ELR (cell line): ENCODE data around the gene F8.
"Not testable (repeated sequence)": the region's sequence is repeated elsewhere in the genome, so short reads cannot be mapped to it uniquely, and the experiment has no call there.

ENCODE experiments used
- DNase-seq: peaks from one replicate; pipeline ENCODE4 v3.0.0-alpha.2; 2015; ENCODE audit warnings: low read depth

F8 gene

GRCh38 chrX:154873329-154873728 is 149.2 kb downstream of the F8 start:
- DNase-seq = no peak

GRCh38 chrX:154868522-154868921 is 154.0 kb downstream of the F8 start:
- not testable (repeated sequence) for DNase-seq

GRCh38 chrX:154855256-154855655 is 167.3 kb downstream of the F8 start:
- no peak for DNase-seq

GRCh38 chrX:154850957-154851611 is 171.4 kb downstream of the F8 start:
- DNase-seq = no peak

- DNase-seq = peak; percentile 67
Measured at GRCh38 chrX:154840856-154841255, 181.7 kb downstream of the F8 start.

DNA sequence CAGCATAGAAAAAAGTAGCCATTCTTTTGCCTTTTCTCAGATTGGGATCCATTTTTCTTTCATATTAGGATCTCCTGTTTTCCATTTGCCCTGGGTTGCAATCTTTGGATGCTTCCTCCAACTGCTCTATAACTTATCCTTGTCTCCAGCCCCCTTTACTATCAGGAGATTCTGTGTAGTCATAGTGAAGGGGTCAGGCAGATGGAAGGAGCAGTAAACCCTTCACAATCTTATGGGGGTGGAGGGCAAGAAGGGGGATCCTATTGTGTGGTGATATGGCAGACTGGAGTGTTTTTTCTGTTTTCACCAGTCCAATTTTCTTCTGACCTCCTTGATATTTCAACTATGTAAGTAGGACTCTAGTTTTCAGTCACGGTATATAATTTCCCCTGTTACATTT is 186.4 kb downstream of the F8 start:
- DNase-seq = no peak

- DNase-seq = no peak
Measured at GRCh38 chrX:154834562-154834961, 188.0 kb downstream of the F8 start, which contains the start of gene SMIM9. Gene SMIM9 (minus strand): TSS chrX:154834662. CDS start chrX:154830856, 3,806 bp downstream.

DNA sequence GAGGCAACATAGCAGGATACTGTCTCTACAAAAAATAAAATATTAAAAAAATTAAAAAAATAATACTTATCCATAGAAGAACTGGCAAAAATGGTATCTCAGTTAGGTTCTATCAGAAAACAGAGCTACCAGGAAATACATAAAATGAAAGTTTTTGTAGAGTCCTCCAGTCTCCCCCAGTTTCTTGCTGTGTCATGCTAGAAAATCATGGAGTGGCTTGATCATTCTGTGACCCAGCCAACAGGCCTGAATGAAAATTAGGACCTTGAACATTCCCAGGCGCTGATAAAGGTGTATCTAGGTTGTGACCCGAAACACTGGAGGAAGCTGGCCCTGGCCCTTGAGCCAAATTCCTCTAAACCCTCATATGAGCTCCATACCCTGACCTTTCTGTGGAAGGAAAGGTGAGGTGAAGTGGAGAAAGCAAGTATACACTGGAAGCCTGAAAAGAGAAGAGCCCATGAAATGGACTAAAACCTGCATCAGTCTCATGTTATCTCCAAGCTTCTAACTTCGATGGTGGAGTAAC is 188.7 kb downstream of the F8 start:
- DNase-seq = no peak

DNA sequence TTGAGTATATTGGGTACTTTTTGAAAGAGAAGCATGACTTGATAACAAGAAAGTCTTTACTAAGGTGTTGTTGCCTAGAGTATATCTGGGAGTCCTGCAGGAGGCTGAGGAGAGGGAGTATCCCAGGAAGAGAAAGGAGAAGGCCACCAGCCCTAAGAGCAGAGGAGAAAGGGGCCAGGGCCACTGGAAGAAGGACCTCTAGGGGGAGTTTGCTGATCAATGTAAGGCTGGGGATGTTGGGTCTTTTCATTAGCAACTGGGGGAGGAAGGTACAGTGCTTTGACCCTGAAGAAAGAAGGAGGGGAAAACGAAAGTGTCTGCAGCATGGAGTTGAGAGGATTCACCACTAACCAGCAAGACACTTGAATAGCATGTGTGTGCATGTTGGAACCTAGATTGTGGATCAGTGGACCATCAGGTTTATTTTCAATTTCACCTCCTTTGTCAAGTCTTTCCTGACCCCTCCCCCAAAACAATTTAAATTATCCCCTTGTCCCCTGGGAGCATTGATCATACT is 192.5 kb downstream of the F8 start:
- no peak for DNase-seq

DNA sequence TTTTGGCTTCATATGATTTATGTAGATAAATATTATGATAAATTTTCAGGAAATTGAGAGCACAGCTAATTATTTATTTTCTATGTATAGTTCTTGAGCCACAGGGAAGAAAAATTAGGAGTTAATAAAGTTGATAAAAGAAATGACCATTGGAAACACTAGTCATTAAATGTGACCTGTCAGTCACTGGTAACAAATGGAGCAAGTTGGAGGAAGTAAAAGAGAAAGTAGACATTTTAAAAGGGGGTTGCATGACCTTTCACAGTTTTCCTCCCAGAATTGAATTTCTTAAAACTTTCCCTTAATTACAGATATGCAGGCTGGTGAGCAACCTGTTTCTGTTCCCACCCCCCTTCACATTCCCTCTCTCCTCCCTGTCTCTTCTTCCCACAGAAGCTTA is 193.4 kb downstream of the F8 start:
- no peak for DNase-seq

DNA sequence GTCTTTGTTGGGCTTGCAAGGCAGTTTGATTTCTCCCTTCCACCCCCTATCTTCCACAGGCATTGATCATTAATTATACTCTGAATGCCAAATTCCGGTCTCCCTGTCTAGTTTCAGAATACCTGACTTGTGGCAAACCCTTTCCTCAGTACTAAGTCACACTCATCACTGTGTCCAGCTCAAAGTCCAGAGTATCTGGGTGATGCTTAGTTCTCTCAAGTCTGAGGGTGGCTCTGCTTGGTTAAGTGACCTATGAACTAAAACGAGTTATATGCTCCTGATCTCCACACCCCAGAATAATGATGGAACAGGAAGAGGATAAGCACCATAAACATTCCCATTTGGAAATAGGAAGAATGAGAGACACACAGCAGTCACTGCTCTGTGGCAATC is 194.5 kb downstream of the F8 start:
- no peak for DNase-seq

DNA sequence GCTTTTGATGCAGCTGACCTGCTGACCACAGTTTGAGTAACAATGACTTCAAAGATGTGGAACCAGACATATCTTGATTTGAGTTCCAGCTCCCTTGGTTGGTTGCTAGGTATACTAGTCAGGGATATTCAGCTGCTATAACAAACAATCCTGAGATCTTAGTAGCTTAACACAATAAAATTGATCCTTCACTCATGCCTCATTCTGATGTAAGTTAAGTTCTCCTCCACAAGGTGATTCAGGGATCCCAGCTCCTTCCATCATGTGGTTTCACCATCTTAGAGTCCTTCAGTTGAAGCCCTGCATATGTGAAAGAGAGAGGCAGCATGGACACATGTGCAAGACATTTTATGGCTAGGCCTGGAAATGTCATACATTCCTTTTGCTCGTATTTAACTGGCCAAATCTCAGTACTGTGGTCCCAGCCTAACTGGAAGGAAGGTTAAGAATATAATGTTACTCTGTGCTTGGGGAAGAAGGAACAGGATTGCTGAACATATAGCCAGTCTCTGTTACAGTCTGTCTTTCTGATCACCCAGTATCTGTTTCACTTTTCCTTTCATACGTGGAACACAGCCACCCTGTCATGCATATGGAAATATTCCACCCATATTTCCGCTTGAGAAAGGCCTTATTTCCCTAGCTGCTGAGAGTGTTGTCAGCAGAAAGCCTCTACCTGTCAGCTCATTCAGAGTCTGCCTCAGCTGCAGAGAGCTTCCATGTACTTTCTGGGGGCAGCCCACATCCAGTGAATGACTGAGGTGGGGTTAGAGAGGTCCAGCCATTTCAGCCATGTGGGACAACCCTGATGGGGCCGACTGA is 195.1 kb downstream of the F8 start:
- no peak for DNase-seq

- DNase-seq = not testable (repeated sequence)
Measured at GRCh38 chrX:154825586-154825985, 196.9 kb downstream of the F8 start.

DNA sequence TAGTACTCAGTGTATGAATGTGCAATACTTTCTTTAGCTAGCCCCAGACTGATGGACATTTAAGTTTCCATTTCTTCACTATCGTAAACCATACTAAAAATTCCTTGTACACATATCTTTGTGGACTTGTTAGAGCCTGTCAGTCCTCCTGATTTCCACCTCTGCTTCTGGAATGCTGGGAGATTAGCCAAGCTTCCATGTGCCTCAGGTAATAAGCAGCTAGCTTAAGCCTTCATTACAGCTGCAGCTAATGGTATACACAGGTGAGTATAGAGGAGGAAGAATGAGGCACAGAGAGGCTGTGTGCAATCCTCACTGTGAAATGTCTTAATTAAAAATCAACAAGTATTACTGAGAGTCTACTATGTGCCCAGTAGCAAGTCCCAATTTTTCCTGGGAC is 197.9 kb downstream of the F8 start:
- no peak for DNase-seq

- DNase-seq = no peak
Measured at GRCh38 chrX:154822029-154822428, 200.5 kb downstream of the F8 start.

DNA sequence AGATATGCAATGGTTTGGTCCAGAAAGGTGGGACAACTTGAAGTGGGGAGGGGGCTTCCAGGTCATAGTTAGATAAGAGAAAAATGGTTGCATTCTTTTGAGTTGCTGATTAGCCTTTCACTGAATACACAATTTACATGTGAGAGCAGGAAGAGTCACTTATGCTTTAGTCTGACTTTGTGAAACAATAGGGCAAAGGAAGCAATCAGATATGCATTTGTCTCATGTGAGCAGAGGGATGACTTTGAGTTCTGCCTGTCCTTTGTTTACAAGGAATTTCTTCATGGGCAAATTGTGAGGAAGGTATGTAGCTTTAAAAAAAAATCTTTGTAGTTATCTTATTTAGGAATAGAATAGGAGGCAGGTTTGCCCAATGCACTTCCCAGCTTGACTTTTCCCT is 201.0 kb downstream of the F8 start:
- DNase-seq = no peak

- DNase-seq = no peak
Measured at GRCh38 chrX:154819771-154820341, 202.7 kb downstream of the F8 start.

DNA sequence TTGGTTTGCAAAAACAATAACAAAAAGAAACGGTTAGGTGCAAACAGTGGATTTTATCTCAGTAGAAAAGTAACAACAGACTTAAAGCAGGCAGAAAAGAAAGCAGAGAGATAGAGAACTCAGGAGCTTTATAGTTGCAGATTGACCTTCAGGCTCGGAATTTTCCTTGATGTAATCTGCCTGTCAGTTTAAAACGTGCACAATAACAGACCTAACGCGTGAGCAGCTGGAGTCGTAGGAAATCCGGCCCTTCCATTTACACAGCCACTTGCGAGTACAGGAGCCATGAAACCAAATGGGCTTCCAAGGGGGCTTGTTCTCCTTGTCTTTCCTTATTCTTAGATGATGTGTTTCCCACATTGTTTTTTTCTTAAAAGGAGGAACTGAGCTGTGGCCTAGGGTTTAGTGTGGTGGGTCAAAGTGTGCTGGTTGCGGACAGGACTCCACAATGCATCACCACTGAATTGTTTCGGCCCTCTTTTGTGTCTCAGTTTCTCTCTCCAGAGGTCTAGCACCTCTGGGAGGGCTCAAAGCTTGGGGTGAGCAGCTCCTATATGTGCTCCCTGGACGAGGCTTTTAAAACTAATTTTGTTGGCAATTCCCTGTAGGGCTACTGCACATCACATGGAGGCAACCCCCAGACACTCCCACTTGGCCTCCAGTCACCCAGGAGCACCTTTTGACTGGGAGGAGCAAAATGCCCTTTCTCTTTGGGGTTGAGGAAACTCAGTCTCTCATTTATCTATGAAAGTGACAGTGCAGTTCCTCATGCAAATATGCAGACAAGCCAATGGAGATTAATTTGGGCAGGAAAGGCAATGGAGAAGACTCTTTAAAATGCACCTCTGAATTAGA is 203.4 kb downstream of the F8 start:
- DNase-seq = no peak

- DNase-seq = not testable (repeated sequence)
Measured at GRCh38 chrX:154817048-154817618, 205.4 kb downstream of the F8 start.

DNA sequence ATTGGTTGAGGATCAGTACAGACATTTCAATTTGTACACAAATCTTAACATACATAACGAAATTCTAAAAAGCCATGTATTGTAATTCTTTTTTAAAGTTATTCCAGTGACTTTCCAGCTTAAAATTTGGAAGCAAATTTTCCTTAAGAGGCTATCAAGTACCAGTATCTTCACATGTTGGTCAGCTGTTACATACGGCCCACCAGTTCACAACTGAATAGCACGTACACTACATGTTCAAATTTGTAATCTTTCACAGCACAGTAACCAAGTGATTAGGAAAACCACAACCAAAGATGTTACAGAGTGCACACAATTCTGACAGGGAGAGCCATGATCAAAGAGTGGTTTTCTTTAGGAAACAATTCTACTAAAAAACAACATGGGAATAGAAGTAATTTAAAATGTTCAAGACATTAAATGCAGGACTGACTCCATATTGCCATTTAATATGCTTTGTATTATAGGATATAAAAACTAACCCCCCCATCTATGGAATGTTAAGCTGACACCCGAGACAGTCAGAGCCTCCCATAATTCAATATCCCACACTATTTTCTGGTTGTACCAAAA is 206.1 kb downstream of the F8 start:
- DNase-seq = not testable (repeated sequence)

DNA sequence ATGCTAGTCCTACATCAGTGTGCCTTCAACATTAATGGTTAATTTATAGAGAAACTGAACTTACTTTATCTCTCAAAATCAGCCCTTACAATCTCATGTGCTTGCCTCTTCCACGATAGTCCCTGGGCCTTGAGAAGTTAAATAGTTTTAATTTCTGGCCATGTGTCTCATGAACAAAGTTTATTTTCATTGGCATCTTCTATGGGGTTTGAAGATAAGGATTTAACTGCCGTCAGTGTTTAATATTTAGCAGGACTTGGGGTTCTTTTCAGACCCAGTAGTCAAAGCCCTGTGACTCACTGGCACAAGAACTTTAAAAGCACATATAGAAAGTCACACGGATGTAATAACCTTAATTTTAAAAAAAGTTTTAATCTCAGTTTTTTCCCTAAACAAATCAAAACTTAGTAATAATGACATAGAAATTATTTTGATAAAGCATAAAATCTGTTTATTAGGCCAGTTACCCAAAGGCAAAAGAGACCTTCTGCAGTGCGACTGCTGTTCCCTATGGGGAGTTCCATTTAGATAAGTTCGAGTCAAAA is 207.2 kb downstream of the F8 start:
- DNase-seq = no peak
